ENCODE measurements around the gene CERS2. TPM values are rescaled to one million over a fixed set of nuclear protein-coding genes. Genes with fewer than 3 reads are reported as not detected.

Gene CERS2
- polyA plus RNA-seq, 1 of the 3 experiments (the other 2 are of a cell fraction), result 150 TPM

DNA sequence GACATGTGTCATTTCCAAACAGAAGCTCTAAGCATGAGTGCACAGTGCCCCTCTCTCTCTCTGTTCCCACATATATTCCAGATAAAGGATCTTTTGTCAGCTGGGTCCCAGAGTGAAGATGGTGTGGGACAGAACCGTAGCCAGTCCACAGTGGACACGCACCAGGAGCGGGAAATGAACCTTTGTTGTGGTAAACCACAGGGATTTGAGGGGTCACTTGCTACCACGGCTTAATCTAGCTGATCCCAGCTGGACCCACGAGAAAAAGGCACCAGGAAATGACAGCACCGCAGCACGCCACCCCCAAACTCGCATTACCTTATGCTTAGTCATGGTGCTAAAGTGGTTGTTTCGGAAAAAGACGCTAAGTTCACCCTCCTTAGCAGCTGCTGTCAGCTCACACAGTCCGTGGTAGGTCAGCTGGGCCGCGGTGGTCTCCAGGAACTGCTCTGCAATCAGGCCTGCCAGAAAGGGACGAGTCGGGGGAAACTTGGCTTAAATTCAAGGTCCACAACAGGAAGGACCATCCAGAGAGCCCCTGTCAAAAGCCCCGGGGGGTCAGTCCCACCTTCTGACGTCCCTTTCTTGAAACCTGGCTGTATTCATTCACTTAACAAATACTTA is 24.5 kb upstream of the CERS2 start:
- POLR2A ChIA-PET, result interaction anchor here (1.2 kb wide), 1 partner anchor 49 kb away, joined by 3 read pairs; no protein-coding TSS in a partner anchor
- CTCF ChIA-PET, result interaction anchor here (0.8 to 15.9 kb wide), 2 partner anchors 19 to 25 kb away, joined by 3 to 371 read pairs; partner anchors contain the start of genes ANXA9 and CERS2
- DNase-seq, result no peak
- no peak for TF ChIP-seq NRF1 (IDR thresholded peaks at IDR 0.05; ENCODE audit: low read depth, low read length)
- TF ChIP-seq TEAD4 (IDR thresholded peaks at IDR 0.05; ENCODE audit: borderline replicate concordance, insufficient read depth), result no peak
- H3K4me1 ChIP-seq (ENCODE audit: control insufficient read depth in 1 of 2, insufficient read depth in 2 of 2, low read depth in 1 of 2, low read length in 1 of 2), result no peaks in the 10 kb centered on the region; a peak in 1 of 4 replicates
- H3K9ac ChIP-seq, result no peak overlapping the region
- H3K4me3 ChIP-seq (ENCODE audit: low read depth in 2 of 2, low read length in 1 of 2), result no peak overlapping the region
- H3K27ac ChIP-seq (ENCODE audit: low read depth in 2 of 2, low read length in 1 of 2), result no peak overlapping the region
- peaks cover 0 to 11% of the 10 kb centered on the region in 2 experiments for H3K36me3 ChIP-seq (replicated peaks in 1 of 2; ENCODE audit: control insufficient read depth in 1 of 2, insufficient read depth in 2 of 2, low read length in 1 of 2)
- no peak overlapping the region for H2AFZ ChIP-seq (ENCODE audit: low read depth)
- no peaks in the 10 kb centered on the region for H3K9me3 ChIP-seq
- H3F3A ChIP-seq (replicated peaks; ENCODE audit: insufficient read depth), result no peaks in the 10 kb centered on the region
- H3K79me2 ChIP-seq (ENCODE audit: insufficient read depth), result no peaks in the 10 kb centered on the region
- no peak overlapping the region for H3K4me2 ChIP-seq
- no peaks in the 10 kb centered on the region for H3K27me3 ChIP-seq (ENCODE audit: insufficient read depth)
- 75% methylated on average over 12 of the region's 17 CpGs for WGBS (ENCODE audit: low lambda C conversion rate)
- H3K9me2 ChIP-seq, result no peaks in the 10 kb centered on the region
- H4K20me1 ChIP-seq (ENCODE audit: insufficient read depth), result no peaks in the 10 kb centered on the region

DNA sequence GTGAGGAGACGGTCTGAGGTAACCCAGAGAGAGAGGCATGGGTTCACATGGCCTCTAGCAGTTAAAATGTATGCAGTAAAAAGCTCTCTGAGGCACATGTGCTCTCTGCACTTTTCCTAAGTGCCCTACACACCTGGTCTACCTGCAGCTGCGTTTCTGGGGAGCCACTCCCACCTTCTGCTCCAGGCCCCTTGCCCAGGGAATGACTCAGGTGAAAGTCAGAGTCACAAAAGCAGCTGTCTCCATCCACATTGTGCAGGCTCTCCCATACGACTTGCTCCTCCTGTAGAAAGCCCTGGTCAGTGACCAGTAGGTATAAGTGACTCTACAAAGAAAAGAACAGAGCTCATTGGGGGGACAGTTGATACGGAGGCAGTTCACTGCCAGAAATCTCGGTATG is 23.3 kb upstream of the CERS2 start:
- Histone ChIP-seq H3K9me2 (no peaks in the 10 kb centered on the region), H3K4me1 (ENCODE audit: control insufficient read depth in 1 of 2, insufficient read depth in 2 of 2, low read depth in 1 of 2, low read length in 1 of 2) (no peaks in the 10 kb centered on the region; a peak in 1 of 4 replicates), H2AFZ (ENCODE audit: low read depth) (no peak overlapping the region), H3K79me2 (ENCODE audit: insufficient read depth) (no peaks in the 10 kb centered on the region), H3K27ac (ENCODE audit: low read depth in 2 of 2, low read length in 1 of 2) (no peak overlapping the region), H3K9ac (no peak overlapping the region), H3K36me3 (replicated peaks in 1 of 2; ENCODE audit: control insufficient read depth in 1 of 2, insufficient read depth in 2 of 2, low read length in 1 of 2) (peaks cover 0 to 11% of the 10 kb centered on the region in 2 experiments), H4K20me1 (ENCODE audit: insufficient read depth) (no peaks in the 10 kb centered on the region), H3K9me3 (no peaks in the 10 kb centered on the region), H3K27me3 (ENCODE audit: insufficient read depth) (no peaks in the 10 kb centered on the region), H3K4me3 (ENCODE audit: low read depth in 2 of 2, low read length in 1 of 2) (no peak overlapping the region), H3F3A (replicated peaks; ENCODE audit: insufficient read depth) (no peaks in the 10 kb centered on the region), H3K4me2 (no peak overlapping the region)
- CTCF ChIA-PET, result interaction anchor here (0.6 to 15.9 kb wide), 4 partner anchors 7 to 718 kb away, joined by 3 to 371 read pairs (median 41); partner anchors contain the start of genes ANXA9, CERS2, MINDY1 and SETDB1
- TF ChIP-seq TEAD4 (IDR thresholded peaks at IDR 0.05; ENCODE audit: borderline replicate concordance, insufficient read depth), result no peak
- TF ChIP-seq, protein P1, sequence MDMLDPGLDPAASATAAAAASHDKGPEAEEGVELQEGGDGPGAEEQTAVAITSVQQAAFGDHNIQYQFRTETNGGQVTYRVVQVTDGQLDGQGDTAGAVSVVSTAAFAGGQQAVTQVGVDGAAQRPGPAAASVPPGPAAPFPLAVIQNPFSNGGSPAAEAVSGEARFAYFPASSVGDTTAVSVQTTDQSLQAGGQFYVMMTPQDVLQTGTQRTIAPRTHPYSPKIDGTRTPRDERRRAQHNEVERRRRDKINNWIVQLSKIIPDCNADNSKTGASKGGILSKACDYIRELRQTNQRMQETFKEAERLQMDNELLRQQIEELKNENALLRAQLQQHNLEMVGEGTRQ (IDR thresholded peaks at IDR 0.05; ENCODE audit: borderline replicate concordance, low read depth, low read length), result no peak
- TF ChIP-seq EP300 (IDR thresholded peaks at IDR 0.05; ENCODE audit: borderline replicate concordance in 1 of 2, low read depth in 1 of 2, low read length in 1 of 2), result no peak
- no peak for TF ChIP-seq TAF1 (IDR thresholded peaks at IDR 0.05; ENCODE audit: borderline replicate concordance, low read depth, low read length)
- no peak for TF ChIP-seq GABPA (IDR thresholded peaks at IDR 0.05; ENCODE audit: low read depth)
- no peak for TF ChIP-seq POLR2AphosphoS5 (IDR thresholded peaks at IDR 0.05; ENCODE audit: low read depth, low read length)
- TF ChIP-seq EZH2phosphoT487 (IDR thresholded peaks at IDR 0.05; ENCODE audit: borderline replicate concordance, low read depth), result no peak
- TF ChIP-seq CHD2 (IDR thresholded peaks at IDR 0.05; ENCODE audit: low read length, partially characterized antibody), result no peak
- TF ChIP-seq RFX5 (IDR thresholded peaks at IDR 0.05; ENCODE audit: low read length), result no peak
- TF ChIP-seq NFIC (IDR thresholded peaks at IDR 0.05; ENCODE audit: borderline replicate concordance), result no peak
- no peak for DNase-seq
- POLR2A ChIA-PET, result no interaction called here
- WGBS (ENCODE audit: low lambda C conversion rate), result 69% methylated on average over 4 of the region's 5 CpGs
